ENCODE measurements around the gene SYPL2.
A peak's percentile ranks its signal among the peaks of the same experiment; 100 is the strongest.

SYPL2 gene

GRCh38 chr1:109521002-109521951, 54.9 kb downstream of the SYPL2 start:
- DNase-seq: no peak

- no peak for DNase-seq
Observed at GRCh38 chr1:109522026-109522425, 55.7 kb downstream of the SYPL2 start.

GRCh38 chr1:109523706-109524105, 57.4 kb downstream of the SYPL2 start:
- DNase-seq: no peak

- DNase-seq: no peak
Observed at GRCh38 chr1:109527098-109527811, 60.9 kb downstream of the SYPL2 start.

- peak; percentile 46 for DNase-seq
Observed at GRCh38 chr1:109527846-109528695, 61.7 kb downstream of the SYPL2 start.

- no peak for DNase-seq
Observed at GRCh38 chr1:109528712-109529111, 62.4 kb downstream of the SYPL2 start.

- peak; percentile 71 for DNase-seq
Observed at GRCh38 chr1:109529881-109530456, 63.6 kb downstream of the SYPL2 start.

GRCh38 chr1:109530457-109531087, 64.2 kb downstream of the SYPL2 start:
- DNase-seq: peak; percentile 98

GRCh38 chr1:109531380-109531779, 65.0 kb downstream of the SYPL2 start:
- DNase-seq: no peak

Measured in NCI-H524 treated with DMSO at 0.1 percent for 48 hours (cell line).